GM12892 (cell line): ENCODE data around the gene FRMD3.

Source experiments
- DNase-seq: peaks from one replicate; pipeline ENCODE4 v3.0.0; 2011; ENCODE audit not compliant: insufficient read length
- FAIRE-seq: peaks from 2 replicates; lab custom pipeline; 2011; peaks lifted over from hg19 to GRCh38; lab: Jason Lieb, UNC
- POLR2A ChIP-seq: IDR thresholded peaks from 2 replicates; pipeline ENCODE4 v1.6.1; 2011; ENCODE audit warnings: low read depth, low read length, control low read depth
- POLR2AphosphoS5 ChIP-seq: IDR thresholded peaks from 2 replicates; pipeline ENCODE4 v1.6.1; 2011; ENCODE audit warnings: low read depth, low read length, control low read depth
- TAF1 ChIP-seq: IDR thresholded peaks from 2 replicates; pipeline ENCODE4 v1.6.1; 2011; ENCODE audit warnings: low read depth, mild to moderate bottlenecking, control low read depth, low read length, borderline replicate concordance

Gene FRMD3

GRCh38 chr9:83312537-83312936 lies 225.7 kb downstream of the FRMD3 start:
- no peak for FAIRE-seq
- no peak for DNase-seq
- TF ChIP-seq POLR2A (no peak), POLR2AphosphoS5 (no peak), TAF1 (no peak)

DNA sequence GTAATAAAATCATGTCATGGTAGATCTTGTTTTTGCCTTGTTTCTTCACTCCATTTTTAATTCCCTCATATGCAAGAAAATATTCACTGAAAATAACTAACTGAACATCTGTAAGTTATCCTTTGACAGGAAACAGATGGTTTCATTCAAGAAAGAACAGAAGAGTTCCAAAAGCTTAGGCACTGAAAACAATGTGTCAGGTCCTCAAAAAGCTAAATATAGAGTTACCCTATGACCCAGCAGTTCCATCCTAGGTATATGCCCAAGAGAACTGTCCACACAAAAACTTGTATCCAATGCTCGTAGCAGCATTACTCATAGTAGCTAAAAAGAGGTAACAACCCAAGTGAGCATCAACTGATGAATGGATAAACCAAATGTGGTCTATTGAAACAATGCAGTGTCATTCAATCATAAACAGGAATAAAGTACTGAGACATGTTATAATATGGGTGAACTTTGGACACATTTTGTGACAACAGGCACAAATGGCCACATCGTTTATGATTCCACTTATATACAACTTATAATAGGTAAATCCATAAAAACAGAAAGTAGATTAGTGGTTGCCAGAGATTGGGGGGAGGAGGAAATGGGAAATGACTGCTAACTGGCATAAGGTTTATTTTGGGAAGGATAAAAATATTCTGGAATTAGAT lies 231.0 kb downstream of the FRMD3 start:
- FAIRE-seq, result no peak
- no peak for DNase-seq
- TF ChIP-seq POLR2A (no peak), POLR2AphosphoS5 (no peak), TAF1 (no peak)

- no peak for FAIRE-seq
- DNase-seq, result no peak
- TF ChIP-seq POLR2A (no peak), TAF1 (no peak), POLR2AphosphoS5 (no peak)
These were observed 233.5 kb downstream of the FRMD3 start for GRCh38 chr9:83304686-83305085.

- no peak for DNase-seq
- FAIRE-seq, result no peak
- TF ChIP-seq POLR2A (no peak), TAF1 (no peak), POLR2AphosphoS5 (no peak)
These were observed 238.6 kb downstream of the FRMD3 start for GRCh38 chr9:83299571-83299970.

- DNase-seq (no peak), FAIRE-seq (no peak)
- TF ChIP-seq POLR2AphosphoS5 (no peak), POLR2A (no peak), TAF1 (no peak)
These were observed 239.1 kb downstream of the FRMD3 start for GRCh38 chr9:83299094-83299493.

DNA sequence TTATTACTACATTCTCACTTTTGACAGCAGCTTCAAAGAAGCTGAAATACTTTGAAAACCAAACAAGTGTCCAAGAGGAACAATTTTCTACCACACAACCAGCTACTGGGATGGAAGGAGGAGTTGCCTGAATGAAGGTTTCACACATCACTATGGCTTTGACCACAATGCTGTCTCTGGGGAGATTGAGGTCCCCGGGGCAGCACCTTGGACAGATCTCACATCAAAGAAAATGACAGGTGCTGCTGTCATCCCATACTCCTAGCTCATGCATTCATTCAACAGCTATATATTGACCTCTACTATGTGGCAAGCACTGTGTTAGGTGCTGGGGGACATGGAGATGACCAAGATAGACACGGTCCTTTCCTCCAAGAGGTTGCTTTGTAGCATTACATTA lies 242.1 kb downstream of the FRMD3 start:
- TF ChIP-seq TAF1 (no peak), POLR2A (no peak), POLR2AphosphoS5 (no peak)
- DNase-seq, result no peak
- no peak for FAIRE-seq

GRCh38 chr9:83294816-83295215 lies 243.4 kb downstream of the FRMD3 start:
- DNase-seq (no peak), FAIRE-seq (no peak)
- TF ChIP-seq TAF1 (no peak), POLR2AphosphoS5 (no peak), POLR2A (no peak)

DNA sequence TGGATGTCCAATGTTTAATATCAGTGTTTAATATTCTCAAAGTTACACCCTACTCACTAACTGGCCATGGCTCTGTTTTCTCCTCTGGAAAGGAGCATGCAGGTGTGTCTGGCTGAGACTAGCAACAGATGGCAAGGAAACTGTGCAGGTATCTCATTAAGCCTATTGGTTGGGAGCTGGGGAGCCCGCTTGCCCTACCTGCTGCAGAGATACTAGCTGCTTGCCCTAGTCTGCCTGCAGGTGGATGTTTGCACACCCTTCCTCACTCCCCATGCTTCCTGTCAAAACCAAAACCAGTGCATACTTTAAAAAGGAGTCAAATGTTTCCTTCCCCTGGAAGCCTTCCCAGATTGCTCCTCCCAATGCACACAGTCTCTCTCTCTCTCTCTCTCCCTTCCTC lies 247.0 kb downstream of the FRMD3 start:
- DNase-seq, result no peak
- FAIRE-seq, result no peak
- no peak for TF ChIP-seq POLR2A
- no peak for TF ChIP-seq POLR2AphosphoS5
- TF ChIP-seq TAF1, result no peak

- DNase-seq, result no peak
- TF ChIP-seq TAF1 (no peak), POLR2A (no peak), POLR2AphosphoS5 (no peak)
- FAIRE-seq, result no peak
These were observed 247.5 kb downstream of the FRMD3 start for GRCh38 chr9:83290692-83291091.

GRCh38 chr9:83287021-83287420 lies 251.2 kb downstream of the FRMD3 start:
- TF ChIP-seq POLR2A, result no peak
- no peak for TF ChIP-seq TAF1
- no peak for FAIRE-seq
- no peak for DNase-seq

- DNase-seq, result no peak
- no peak for FAIRE-seq
- TF ChIP-seq TAF1, result no peak
These were observed 252.6 kb downstream of the FRMD3 start for GRCh38 chr9:83285445-83286225.

- TF ChIP-seq POLR2AphosphoS5, result no peak
- TF ChIP-seq TAF1, result no peak
- TF ChIP-seq POLR2A, result no peak
- no peak for DNase-seq
- FAIRE-seq, result no peak
These were observed 253.5 kb downstream of the FRMD3 start for GRCh38 chr9:83284746-83285145.
